A673 (cell line): ENCODE results near the gene AMIGO3.

Experiments
- EZH2 ChIP-seq: fragments of 200-600 bp; sonication (generic); IDR thresholded peaks from 2 replicates; pipeline ENCODE4 v1.6.1; 2017; ENCODE audit warnings: borderline replicate concordance, low read depth, mild to moderate bottlenecking, mixed read lengths, antibody characterized with exemption, low read length; ENCODE audit not compliant: poor library complexity, severe bottlenecking
- TF ChIP-seq, protein P1 (sequence below): fragments of 300-800, 200-600 bp; sonication (generic); conservative IDR thresholded peaks from 2 replicates; pipeline ENCODE4 v1.5.1; 2017; ENCODE audit warnings: low read depth, mild to moderate bottlenecking, antibody characterized with exemption, low read length, moderate library complexity, mixed read lengths

DNA sequence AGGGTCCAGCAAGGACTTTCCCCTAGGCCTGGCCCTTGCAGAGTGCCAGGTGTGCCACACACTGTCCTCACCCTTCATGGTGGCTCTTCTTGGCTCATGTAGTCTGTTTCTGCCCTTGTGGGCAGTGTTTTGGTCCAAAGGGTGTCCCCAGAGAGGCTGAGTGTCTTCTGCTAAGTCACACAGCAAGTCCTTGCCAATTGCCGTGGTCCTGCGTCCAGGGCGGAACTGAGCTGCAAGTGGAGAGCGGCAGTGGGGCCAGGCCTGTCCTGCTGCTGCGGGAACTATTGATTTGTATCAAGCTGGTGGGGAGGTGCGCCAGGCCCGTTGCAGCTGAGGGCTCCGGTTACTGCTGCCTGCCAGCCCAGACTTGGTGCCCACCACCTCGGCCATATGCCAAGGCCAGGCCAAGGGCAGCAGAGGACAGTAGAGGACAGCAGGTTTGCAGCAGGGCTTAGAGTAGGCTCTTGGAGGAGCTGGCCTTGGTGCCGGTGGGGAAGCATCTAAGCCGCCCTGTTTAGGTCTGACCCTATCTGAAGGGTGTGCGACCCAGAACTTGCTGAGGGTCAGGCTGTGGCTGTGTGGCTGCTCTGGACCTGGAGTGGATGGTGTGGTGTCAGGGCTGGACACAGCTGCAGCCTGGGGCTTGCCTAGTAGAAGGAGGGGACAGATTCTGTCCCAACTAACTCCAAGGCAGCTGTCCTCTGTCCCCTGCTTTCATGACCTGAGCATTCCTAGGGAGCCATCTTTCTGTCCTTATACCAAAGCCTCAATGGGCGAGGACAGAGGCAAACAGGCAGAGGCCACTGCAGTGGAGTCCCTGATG is 4.5 kb downstream of the AMIGO3 start:
- TF ChIP-seq, protein P1, sequence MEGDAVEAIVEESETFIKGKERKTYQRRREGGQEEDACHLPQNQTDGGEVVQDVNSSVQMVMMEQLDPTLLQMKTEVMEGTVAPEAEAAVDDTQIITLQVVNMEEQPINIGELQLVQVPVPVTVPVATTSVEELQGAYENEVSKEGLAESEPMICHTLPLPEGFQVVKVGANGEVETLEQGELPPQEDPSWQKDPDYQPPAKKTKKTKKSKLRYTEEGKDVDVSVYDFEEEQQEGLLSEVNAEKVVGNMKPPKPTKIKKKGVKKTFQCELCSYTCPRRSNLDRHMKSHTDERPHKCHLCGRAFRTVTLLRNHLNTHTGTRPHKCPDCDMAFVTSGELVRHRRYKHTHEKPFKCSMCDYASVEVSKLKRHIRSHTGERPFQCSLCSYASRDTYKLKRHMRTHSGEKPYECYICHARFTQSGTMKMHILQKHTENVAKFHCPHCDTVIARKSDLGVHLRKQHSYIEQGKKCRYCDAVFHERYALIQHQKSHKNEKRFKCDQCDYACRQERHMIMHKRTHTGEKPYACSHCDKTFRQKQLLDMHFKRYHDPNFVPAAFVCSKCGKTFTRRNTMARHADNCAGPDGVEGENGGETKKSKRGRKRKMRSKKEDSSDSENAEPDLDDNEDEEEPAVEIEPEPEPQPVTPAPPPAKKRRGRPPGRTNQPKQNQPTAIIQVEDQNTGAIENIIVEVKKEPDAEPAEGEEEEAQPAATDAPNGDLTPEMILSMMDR, result no peak
- no peak for TF ChIP-seq EZH2
